PC-3 (cell line): ENCODE results near the gene CA10.

Experiments used
- EZH2 ChIP-seq: fragments of 300-600 bp; sonication (generic); IDR thresholded peaks from one replicate; pipeline ENCODE4 v1.6.1; 2017; ENCODE audit warnings: antibody characterized with exemption, mild to moderate bottlenecking, low read length; ENCODE audit not compliant: unreplicated experiment
- TF ChIP-seq, protein P1 (sequence below): fragments of 300-600 bp; sonication (generic); conservative IDR thresholded peaks from 2 replicates; pipeline ENCODE4 v1.5.1; 2017; ENCODE audit warnings: antibody characterized with exemption, low read depth, mild to moderate bottlenecking, low read length

DNA sequence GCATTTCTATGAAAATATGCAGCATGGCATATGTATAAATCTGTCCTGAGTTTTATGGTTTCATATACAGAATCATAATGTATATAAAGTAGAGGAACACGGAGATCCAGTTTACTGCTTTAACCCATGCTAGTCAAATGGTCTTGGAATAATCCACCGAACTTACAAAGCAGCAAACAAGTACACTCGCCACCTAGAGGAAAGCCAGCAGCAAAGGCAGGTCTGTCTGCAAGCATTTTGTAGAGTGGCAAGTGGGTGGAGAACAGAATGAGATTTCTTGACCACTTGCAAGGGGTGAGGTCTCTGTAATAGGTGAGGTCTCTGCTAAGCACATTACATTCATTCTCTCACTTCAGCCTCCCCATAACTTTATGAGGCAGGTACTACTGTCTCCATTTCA is 308.3 kb downstream of the CA10 start:
- TF ChIP-seq, protein P1, sequence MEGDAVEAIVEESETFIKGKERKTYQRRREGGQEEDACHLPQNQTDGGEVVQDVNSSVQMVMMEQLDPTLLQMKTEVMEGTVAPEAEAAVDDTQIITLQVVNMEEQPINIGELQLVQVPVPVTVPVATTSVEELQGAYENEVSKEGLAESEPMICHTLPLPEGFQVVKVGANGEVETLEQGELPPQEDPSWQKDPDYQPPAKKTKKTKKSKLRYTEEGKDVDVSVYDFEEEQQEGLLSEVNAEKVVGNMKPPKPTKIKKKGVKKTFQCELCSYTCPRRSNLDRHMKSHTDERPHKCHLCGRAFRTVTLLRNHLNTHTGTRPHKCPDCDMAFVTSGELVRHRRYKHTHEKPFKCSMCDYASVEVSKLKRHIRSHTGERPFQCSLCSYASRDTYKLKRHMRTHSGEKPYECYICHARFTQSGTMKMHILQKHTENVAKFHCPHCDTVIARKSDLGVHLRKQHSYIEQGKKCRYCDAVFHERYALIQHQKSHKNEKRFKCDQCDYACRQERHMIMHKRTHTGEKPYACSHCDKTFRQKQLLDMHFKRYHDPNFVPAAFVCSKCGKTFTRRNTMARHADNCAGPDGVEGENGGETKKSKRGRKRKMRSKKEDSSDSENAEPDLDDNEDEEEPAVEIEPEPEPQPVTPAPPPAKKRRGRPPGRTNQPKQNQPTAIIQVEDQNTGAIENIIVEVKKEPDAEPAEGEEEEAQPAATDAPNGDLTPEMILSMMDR, result peak; percentile 66
- TF ChIP-seq EZH2, result no peak
